Inflammatory macrophage treated with lipopolysaccharide for 4 hours (primary cell): Measurements from ENCODE around the gene PRRC2B.
"Not testable (repeated sequence)": the region's sequence is repeated elsewhere in the genome, so short reads cannot be mapped to it uniquely, and the experiment has no call there.

ENCODE experiments used
- DNase-seq: peaks from one replicate; pipeline ENCODE4 v3.0.0-alpha.2; 2020

Gene PRRC2B

DNA sequence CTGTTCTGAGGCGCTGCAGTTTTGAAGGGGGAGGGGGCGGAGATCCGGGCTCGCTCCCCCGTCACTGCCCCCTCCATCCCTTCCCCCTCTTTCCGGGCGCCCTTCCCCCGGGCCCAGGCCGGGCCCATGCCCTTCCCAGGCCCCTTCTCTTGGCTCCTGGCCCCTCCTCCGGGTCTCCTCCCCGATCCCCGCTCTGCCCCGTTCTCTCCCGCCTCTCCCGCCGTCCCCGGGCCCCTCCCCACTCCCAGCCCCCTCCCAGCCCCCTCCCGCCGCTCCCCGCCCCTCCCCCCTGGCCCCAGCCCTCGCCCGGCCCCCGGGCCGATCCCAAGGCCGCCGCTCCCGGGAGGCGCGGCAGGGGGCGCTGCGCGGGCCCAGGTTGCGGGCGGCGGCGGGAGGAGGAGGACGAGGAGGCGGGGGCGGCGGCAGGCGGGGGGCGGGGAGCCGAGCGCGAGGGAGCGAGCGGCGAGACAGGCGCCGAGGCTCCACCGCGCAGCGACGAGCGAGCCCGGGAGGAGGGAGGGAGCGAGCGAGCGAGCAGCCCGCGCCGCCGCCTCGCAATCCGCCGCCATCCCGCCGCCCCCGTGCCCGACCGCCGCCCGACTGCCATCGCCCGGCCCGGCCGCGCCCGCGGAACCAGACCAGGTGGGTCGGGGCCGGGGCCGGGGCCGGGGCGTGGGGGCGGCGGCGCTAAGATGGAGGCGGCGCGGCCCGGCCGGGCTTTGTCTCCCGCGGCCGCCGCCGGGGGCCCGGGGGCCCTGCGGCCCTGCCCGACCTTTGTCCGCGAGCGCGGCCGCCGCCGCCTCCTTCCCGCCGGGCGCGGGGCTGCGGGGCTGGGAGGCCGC is at the start of gene PRRC2B:
Gene PRRC2B (plus strand): TSS at position 465 of the 842 bp plus-strand sequence. CDS start 36,059 bp downstream, outside the sequence.
- peak; percentile 78 for DNase-seq

DNA sequence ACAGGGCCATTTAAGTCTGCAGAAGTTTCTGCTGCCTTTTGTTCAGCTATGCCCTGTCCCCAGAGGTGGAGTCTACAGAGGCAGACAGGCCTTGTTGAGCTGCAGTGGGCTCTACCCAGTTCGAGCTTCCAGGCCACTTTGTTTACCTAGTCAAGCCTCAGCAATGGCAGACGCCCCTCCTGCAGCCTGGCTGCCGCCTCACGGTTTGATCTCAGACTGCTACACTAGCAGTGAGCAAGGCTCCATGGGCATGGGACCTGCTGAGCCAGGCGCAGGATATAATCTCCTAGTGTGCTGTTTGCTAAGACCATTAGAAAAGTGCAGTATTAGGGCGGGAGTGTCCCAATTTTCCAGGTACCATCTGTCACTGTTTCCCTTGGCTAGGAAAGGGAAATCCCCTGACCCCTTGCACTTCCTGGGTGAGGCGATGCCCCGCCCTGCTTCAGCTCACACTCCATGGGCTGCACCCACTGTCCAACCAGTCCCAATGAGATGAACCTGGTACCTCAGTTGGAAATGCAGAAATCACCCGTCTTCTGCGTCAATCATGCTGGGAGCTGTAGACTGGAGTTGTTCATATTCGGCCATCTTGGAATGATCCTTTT is 48.9 kb upstream of the PRRC2B start:
- DNase-seq = not testable (repeated sequence)

DNA sequence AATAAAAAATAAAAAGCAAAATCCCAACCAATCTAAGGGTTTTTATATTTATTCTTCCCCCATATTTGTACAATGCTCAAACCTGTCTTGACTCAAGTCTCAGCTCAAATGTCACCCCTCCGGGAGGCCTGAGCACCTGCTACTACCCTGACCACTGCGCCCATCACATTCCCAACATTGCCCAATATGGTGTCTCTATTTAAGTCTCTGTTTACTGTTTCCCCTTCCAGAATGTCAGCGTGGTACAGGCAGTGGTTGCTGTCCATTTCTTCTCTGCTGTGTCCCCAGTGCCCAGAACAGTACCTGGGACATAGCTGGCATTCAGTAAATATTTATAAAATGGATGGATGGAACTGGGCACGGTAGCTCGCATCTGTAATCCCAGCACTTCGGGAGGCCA is 47.3 kb upstream of the PRRC2B start:
- DNase-seq = no peak

DNA sequence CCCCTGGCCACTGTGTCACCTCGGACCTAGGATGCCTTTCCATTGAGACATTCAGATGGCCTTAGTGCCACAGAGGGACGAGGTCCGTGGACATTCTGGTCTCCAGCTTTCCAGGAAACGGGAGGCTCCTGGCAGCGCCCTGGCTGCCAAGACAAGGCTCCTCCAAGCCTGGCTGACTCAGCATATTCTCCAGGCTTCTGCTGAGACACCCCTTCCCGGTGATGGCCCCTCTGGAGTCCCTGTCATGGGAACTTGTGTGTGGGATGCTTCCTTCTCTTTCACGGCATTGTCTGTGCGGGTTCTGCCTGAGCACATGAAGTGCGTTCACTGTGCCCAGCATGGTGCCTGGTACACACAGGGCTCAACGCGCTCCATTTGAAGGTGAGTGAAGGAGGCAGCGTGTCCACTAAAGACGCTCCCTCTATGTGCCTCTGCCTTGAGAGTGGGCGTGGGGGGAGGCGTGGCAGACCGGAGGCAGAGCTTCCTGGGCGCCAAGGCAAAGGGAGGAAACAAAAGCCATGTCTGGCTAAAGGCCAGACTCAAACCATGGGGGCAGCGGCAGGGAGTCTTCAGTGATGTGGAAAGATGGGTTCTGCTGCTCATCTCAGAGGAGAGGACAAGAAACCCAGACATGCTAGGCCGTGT is 46.4 kb upstream of the PRRC2B start:
- peak; percentile 4 for DNase-seq

DNA sequence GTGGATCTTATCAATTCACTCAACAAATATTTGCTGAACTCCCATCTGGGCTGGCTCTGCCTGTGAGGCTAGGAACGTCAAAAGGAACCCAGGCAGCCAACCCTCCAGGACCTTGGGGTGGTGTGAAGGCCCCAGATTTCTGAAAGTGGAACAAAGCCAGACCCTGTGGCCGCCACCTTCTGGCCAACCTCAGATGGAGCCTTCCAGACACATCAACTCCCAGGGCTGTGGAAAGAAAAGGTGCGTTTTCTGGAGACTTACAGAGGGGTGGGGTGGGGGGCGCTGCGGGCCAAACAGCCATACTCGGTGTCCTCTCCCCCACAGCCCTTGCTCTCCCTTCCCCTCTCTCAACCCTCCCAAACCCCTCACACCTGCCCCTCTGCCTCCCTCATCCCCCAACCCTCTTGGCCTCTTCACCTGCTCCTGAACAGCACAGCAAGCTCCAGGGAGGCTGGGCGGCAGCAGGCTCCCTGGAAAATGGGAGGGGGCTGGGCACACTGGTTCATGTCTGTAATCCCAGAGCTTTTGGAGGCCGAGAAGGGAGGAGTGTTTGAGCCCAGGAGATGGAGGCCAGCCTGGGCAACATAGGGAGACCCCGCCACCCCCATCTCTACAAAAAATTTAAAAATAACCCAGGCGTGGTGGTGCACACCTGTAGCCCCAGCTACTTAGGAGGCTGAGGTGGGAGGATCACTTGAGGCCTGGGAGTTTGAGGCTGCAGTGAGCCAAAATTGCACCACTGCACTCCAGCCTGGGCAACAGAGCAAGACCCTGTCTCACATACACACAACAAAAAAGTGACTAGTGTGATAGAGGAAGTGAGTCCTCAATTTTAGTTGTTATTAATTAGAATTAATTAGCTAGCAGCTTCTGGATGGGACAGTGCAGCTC is 45.0 kb upstream of the PRRC2B start:
- DNase-seq = no peak

DNA sequence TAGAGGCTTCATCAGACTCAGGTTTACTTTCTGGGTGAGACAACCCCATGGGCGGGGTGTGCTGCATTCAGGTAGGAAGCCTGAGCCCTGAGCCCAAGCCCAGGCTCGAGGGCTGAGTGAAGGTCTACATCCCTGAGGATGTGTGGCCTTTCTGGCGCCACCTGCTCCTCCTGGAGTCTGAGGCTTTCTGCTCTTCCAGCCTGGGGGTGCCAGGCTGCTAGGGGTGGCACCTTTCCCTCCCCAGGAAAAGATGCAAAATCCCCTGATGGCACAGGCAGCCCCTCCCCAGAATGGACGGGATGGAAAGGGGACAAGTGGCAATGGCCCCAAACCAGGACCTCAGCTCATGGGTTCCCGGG is 44.4 kb upstream of the PRRC2B start:
- DNase-seq = no peak

DNA sequence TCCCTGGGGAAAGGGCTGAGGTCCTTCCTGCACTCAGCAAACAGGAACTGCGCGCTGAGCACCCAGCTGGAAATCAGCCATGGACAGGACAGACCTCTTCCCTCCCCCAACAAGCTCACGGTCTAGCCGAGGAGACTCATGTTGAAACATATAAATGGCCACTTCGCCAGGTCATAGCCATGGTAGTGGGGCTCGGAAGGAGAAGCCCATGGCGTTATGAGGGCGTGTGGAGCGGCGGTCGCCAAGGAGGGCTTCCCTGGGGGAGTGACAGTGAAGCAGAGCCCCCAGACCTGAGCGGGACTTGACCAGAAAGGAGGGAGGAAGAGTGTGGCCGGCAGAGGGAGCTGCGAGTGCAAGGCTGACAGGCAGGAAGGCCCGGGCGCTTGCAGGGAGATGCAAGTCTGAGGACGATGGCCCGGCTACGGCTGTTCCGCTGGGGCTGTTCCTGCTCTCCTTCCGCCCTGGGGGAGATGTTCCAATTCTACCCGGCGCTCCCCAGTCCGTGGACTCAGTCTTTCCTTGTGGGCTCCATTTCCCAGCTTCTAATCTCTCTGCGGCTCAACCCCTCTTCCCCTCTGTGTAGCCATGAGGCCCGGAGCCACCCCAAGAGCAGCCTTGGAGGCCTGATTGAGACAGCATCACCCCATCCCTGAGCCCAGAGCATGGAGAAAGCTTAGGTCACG is 43.9 kb upstream of the PRRC2B start:
- peak; percentile 80 for DNase-seq

DNA sequence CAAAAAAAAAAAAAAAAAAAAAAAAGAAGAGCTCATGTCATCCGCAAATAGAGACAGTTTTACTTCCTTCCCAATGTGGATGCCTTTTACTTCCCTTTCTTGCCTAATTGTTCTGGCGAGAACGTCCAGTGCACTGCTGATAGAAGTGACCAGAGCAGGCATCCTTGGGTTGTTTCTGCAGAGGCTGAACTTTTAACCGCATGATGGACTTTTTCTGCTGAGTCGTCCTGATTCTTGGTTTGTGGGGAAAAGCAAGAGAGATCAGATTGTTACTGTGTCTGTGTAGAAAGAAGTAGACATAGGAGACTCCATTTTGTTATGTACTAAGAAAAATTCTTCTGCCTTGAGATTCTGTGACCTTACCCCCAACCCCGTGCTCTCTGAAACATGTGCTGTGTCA is 37.4 kb upstream of the PRRC2B start:
- peak; percentile 90 for DNase-seq

DNA sequence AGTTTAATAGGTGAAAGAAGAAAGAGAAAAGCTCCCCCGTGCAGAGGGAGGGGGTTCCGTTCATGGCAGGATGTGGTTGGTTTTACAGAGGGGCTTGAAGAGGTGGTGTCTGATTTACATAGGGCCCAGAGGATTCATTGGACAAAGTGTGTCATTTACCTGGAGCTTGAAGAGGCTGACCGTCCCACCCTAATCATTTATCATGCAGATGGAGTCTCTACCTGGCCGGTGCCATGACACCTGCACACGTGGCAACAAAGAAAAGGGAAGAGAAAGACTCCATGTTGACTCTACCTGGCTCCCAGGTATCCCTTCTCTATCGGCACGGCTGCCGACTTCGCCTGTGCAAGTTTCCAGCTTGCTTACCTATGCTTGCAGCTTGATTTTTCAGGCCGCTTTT is 35.3 kb upstream of the PRRC2B start:
- no peak for DNase-seq

DNA sequence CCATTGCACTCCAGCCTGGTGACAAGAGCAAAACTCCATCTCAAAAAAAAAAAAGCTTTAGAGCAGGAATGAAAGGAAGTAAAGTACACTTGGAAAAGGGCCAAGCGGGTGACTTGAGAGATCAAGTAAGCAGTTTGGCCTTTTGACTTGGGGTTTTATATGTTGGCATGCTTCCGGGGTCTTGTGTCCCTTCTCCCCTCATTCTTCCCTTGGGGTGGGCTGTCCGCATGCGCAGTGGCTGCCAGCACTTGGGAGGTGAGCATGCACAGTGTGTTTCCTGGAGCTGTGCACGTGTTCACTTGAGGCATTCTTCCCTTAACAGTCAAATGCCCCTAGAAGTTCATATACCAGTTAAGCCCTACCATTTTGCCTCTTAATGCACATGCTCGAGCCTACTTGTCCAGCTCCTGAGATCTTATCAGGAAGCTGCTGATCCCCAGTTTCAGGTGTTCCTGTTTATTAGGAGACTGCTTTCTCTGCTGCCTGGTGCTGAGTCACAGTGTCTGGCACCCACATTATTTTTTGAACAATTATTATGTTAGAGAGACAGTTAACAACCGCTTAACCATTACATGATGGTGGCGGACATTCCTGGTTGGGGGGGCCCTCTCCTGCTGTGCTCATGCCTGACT is 32.6 kb upstream of the PRRC2B start:
- peak; percentile 9 for DNase-seq

DNA sequence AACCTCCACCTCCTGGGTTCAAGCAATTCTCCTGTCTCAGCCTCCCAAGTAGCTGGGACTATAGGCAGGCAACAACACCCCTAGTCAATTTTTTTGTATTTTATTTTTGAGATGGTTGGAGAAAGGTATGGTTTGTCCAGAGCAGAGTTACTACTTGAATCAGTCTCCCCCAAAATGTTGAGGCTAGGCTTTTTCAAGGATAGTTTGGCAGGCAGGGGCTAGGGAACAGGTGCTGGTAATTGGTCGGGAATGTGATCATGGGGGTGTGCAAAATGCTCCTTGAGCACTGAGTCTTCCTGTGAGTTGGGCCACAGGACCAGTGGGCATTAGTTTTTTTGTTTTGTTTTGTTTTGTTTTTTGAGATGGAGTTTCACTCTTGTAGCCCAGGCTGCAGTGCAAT is 28.3 kb upstream of the PRRC2B start:
- DNase-seq = no peak

DNA sequence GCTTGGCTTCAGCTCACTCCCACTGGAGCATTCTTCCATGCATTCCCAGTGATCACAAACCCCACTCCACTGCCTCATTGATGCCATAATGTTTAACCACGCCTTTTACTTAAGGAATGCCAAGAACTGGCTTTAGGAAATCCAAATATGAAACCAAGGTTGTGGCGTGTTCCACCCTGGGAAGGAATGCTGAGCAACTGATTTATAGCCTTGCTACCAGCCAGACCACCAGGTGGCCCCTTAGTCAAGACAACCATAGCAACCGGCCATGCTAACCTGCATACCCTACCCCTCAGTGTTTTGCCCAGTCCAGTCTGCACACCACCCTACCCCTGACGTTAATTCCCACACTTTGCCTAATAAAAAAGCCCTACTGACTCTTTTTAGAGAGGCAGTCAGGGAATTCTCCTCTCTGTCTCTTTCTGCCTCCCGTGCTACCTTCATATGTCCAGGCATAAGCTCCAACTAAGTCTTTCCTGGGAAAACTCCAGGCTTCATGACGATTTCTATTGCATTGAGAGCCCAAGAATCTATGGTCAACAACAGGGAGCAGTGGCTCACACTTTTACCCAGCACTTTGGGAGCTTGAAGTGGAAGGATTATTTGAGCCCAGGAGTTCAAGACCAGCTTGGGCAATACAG is 27.0 kb upstream of the PRRC2B start:
- no peak for DNase-seq

DNA sequence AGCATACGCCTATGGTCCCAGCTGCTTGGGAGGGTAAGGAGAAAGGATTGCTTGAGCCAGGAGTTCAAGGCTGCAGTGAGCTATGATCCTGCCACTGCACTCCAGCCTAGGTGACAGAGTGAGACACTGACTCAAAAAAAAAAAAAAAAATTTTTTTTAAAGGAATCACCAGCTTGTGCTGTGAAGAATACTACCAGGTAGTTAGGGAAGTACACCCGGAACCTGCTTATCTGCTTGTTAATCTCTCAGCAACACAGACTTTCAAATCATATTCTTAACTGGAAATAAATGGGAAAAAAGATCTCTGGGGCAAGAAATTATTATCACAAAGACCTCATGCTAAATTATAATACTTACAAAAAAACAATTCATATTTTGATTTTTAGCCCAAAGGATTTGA is 26.4 kb upstream of the PRRC2B start:
- DNase-seq = no peak

DNA sequence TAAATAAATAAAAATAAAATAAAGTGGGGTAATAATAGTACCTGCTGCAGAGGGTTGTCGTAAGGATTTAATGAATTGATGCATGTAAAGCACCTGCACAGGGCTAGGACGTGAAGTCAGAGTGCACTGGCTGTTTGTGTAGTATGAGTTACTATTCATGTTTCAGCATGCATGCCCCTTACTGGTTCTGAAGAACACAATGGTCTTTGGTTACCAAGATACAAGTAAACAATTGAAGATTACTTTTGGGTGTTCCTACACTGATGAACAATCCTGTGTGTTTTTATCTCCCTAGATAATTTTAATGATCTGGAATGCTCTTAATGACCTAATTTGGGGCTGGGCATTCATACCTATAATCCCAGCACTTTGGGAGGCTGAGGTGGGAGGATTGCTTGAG is 23.2 kb upstream of the PRRC2B start:
- DNase-seq = no peak

DNA sequence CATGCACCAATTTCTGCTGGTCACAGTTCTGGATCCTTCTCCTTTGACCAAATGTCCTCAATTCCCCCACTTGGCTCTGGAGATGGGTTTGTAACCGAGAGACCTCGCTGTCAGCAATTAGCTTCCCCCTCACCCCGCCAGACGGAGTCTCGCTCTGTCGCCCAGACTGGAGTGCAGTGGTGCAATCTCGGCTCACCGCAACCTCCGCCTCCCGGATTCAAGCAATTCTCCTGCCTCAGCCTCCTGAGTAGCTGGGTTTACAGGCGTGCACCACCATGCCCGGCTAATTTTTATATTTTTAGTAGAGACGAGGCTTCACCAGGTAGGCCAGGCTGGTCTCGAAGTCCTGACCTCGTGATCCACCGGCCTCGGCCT is 21.3 kb upstream of the PRRC2B start:
- DNase-seq = peak; percentile 27

DNA sequence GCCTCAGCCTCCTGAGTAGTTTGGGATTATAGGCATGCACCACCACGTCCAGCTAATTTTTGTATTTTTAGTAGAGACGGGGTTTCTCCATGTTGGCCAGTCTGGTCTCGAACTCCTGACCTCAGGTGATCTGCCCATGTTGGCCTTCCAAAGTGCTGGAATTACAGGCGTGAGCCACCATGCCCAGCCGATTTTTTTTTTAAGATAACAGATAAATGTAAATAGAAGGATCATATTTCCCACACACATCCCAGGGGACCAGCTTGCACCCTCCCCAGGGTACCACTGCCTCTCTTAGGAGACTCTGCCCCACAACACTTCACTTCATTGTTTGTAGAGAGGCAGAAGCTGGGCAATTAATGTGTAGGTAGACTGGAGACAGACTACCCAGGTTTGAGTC is 19.2 kb upstream of the PRRC2B start:
- not testable (repeated sequence) for DNase-seq

DNA sequence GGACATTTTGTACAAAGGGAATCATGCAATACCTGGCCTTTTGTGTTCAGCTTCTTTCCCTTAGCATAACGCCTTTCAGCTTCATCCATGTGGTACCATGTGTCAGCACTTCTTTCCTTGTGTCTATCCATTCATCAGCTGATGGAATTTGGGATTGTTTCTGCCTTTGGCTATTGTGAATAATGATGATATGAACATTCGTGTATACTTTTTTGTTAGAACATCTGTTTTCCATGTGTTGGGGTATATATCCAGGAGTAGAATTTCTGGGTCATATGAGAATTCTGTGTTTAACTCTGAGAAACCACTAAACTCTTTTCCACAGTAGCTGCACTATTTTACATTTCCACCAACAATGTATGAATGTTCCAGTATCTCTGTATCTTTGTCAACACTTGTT is 14.8 kb upstream of the PRRC2B start:
- no peak for DNase-seq

DNA sequence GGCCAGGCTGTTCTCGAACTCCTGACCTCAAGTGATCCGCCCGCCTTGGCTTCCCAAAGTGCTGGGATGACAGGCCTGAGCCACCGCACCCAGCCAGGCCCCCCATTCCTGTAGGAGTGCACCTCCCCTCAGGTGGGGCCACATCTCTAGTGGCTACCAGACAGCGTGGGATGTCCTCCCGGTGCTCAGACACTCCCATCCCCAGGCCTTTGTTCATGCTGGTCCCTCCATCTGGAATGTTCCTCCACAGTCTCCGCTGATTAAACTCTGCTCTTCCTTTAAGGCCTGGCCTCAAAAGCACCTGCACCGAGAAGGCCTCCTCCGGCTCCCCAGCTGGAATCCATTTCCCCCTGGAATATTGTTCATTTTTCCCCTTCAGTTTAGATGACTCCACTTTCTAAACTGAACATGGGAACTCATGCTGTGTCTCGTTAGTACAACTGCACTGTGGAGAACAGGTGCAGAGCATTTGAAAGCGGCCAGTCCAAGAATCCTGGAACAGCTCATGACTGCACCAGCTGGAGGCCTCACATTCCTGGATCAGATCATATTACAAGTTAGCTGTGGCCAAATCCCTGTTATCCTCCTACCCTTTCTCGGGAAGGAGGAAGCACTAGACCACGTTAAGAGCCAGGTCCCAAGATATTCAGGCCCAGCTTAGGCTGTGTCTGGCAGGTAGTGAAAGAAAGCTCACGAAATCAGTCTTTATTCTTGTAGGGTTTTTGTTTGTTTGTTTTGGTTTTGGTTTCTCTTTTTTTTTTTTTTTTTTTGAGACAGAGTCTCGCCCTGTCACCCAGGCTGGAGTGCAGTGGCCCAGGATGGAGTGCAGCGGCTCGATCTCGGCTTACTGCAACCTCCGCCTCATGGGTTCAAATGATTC is 10.8 kb upstream of the PRRC2B start:
- DNase-seq = no peak

DNA sequence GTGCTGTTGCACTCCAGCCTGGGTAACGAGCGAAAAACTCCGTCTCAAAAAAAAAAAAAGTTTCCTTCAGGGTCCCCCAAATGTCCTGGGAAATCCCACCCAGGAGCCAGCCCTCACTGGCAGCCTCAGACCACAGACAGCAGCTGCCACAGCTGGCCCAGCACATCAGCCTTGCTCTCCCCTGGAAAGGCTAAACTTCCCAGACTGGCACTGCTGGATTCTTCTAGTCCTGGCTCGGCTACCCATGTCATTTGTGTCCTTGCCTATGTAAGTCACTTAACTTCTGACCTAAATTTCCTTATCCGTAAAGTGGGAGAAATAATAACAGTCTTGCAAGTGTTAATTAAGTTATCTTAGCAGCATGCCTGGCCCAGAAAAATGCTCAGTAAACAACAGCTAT is 8.6 kb upstream of the PRRC2B start:
- DNase-seq = no peak

DNA sequence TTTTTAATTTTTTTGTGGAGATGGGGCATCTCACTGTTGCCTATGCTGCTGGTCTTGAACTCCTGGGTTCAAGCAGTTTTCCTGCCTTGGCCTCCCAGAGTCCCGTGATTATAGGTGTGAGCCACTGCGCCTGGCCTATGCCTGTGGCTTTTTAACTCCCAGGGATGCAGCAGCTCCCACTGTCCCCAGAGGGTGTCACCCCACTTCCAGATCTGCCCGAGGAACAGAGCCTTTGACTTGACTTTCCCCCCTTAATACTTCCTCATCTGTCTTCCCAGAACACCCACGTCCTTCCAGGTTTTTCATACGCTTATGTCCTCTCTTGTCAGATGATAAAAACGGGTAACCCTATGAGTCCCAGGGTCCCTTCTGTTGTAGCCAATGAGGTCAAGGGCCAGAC is 7.6 kb upstream of the PRRC2B start:
- DNase-seq = peak; percentile 28

DNA sequence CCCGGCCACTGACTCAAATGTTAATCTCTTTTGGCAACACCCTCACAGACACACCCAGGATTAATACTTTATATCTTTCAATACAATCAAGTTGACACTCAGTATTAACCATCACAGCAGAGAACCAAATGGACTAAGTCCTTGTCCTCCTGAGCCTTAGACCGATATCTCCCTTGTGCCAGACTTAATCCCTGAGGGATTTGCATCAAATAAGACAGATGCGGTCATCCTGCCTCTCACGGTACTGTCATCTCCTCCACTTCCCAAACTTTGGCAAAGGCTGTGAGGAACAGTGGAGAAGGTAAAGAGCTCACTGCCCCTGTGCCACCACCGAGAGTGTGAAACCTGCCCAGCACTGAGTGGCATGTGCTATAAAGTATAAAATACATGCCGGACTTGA is 6.5 kb upstream of the PRRC2B start:
- no peak for DNase-seq
